Muscle of leg (tissue), 11 donors: ENCODE data around the gene RAD23B. TPM values are rescaled to one million over a fixed set of nuclear protein-coding genes. Genes with fewer than 3 reads are reported as not detected.
"Not testable (repeated sequence)": the region's sequence is repeated elsewhere in the genome, so short reads cannot be mapped to it uniquely, and the experiment has no call there.

Experiments used
- DNase-seq: peaks from one replicate; pipeline ENCODE4 v3.0.0; 2013
- H3K27ac ChIP-seq: one replicate; pipeline ENCODE4 v1.5.1; 2013; ENCODE audit warnings: mild to moderate bottlenecking, low read length, control low read depth
- H3K27me3 ChIP-seq: one replicate; pipeline ENCODE4 v1.6.1; 2013; ENCODE audit warnings: low read length; ENCODE audit not compliant: control insufficient read depth, insufficient read depth
- H3K36me3 ChIP-seq: one replicate; pipeline ENCODE4 v1.6.1; 2013; ENCODE audit warnings: low read length; ENCODE audit not compliant: control insufficient read depth, insufficient read depth
- H3K4me1 ChIP-seq: one replicate; pipeline ENCODE4 v1.6.1; 2013; ENCODE audit warnings: low read length; ENCODE audit not compliant: control insufficient read depth, insufficient read depth
- H3K4me3 ChIP-seq: one replicate; pipeline ENCODE4 v1.5.1; 2013; ENCODE audit warnings: low read length, control low read depth
- H3K9me3 ChIP-seq: replicated peaks from 2 replicates; pipeline ENCODE4 v1.6.1; 2013; ENCODE audit warnings: low read depth, low read length; ENCODE audit not compliant: control insufficient read depth
- WGBS: methylation state at CpG from one replicate; pipeline ENCODE4 v1.1.5; 2013; ENCODE audit warnings: missing lambda C conversion rate; ENCODE audit not compliant: insufficient coverage; 5-methylcytosine and 5-hydroxymethylcytosine counted together
- polyA plus RNA-seq, 8 donors: library from polyadenylated mRNA; unstranded; fragments of 120-200 nt; gene quantifications; one replicate each; pipeline versions ENCODE4 v1.2.1 to v1.2.3, GENCODE V29; 2013; ENCODE audit warnings: inconsistent platforms in 1 of 8, low replicate concordance in 1 of 8; ENCODE audit not compliant: insufficient read length in 8 of 8, insufficient read depth in 1 of 8
- total RNA-seq: library from RNA; stranded (reverse); fragments of 120-200 nt; gene quantifications from one replicate; pipeline ENCODE4 v1.2.4, GENCODE V29; 2013

The RAD23B gene
- total and polyA plus RNA-seq, 9 donors, result 62.5 to 136 (median 130) TPM

GRCh38 chr9:107288701-107289100 lies 5.6 kb downstream of the RAD23B start:
- 86% methylated on average over 1 of the region's 1 CpG for WGBS
- no peaks in the 10 kb centered on the region for H3K9me3 ChIP-seq
- DNase-seq, result no peak
- H3K27ac ChIP-seq, result no peak overlapping the region
- H3K36me3 ChIP-seq, result no peaks in the 10 kb centered on the region
- peaks cover 2% of the 10 kb centered on the region for H3K4me1 ChIP-seq
- H3K4me3 ChIP-seq, result no peak overlapping the region
- H3K27me3 ChIP-seq, result no peaks in the 10 kb centered on the region

DNA sequence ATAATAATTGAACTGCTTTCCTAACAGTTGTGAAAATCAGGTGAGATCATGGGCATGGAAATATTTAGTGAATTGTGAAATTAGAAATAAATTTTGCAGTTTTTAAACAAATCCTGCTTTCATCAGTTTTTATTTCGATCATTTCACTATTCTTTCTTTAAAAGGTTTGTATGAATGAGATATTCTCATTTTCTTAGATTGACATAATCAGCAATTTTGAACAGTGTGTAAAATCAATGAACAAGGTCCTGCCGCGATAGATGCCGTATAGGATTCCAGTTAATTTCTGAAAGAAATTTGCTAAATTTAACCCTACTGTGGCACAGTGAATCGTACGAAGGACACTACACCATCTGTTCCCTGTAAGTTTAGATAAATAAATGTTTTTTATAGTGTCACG lies 7.5 kb downstream of the RAD23B start:
- no peaks in the 10 kb centered on the region for H3K9me3 ChIP-seq
- DNase-seq, result no peak
- H3K27ac ChIP-seq, result no peak overlapping the region
- peaks cover 2% of the 10 kb centered on the region for H3K4me1 ChIP-seq
- H3K36me3 ChIP-seq, result no peaks in the 10 kb centered on the region
- 24% methylated on average over 3 of the region's 7 CpGs for WGBS
- H3K27me3 ChIP-seq, result no peaks in the 10 kb centered on the region
- H3K4me3 ChIP-seq, result no peak overlapping the region

DNA sequence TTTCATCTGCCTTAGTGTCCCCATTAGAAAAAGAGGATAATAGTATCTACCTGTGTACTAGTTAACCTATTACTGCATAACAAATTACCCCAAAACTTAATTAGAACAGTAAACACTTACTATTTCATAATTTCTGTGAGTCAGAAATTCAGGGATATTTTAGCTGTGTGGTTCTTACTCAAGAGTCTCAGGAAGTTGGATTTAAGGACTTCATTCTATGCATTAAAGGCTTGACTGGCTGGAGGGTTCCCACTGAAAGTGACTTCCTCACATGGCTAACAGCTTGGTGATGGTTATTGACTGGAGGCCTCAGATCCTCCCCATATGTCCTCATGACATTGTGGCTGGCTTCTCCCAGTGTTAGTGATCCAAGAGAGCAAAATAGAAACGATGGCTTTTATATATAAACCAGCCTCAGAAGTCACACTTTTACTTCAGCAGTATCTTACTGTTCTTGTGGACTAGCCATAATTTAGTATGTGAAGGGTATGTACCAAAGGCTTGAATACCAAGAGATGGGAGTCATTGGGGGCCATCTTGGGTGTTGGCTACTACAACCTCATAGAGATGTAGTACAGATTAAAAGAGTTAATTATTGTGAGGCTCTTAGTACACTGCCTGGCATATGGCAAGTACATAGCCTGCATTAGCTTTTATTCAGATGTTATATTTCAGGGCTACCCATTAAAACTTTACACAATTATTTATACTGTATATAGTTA lies 9.9 kb downstream of the RAD23B start:
- no peak for DNase-seq
- no peak overlapping the region for H3K27ac ChIP-seq
- H3K36me3 ChIP-seq, result no peaks in the 10 kb centered on the region
- H3K4me3 ChIP-seq, result no peak overlapping the region
- no peaks in the 10 kb centered on the region for H3K9me3 ChIP-seq
- no peaks in the 10 kb centered on the region for H3K27me3 ChIP-seq
- WGBS, result no CpG with 5 or more reads among the region's 1 CpG
- no peaks in the 10 kb centered on the region for H3K4me1 ChIP-seq

DNA sequence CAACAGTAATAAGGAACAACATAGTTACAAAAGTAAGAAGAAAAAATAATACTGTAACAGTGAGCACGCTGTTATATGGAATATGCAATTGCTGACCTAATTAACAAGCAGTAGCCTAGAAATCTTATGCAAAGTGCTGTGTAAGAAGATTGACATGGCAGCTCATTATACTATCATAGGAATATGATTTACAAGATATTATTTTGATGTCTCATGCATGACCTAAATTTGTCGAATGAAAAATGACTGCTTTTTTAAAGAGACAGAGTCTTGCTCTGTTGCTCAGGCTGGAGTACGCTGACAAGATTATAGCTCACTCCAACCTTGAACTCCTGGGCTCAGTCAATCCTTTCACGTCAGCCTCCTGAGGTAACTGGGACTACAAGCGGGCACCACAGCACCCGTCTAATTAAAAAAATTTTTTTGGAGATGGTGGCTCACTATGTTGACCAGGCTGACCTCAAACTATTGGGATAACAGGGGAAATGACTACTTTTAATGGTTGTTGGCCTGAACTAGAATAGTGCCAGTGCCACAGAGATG lies 10.5 kb downstream of the RAD23B start:
- Histone ChIP-seq H3K27ac (no peak overlapping the region), H3K36me3 (no peaks in the 10 kb centered on the region), H3K4me3 (no peak overlapping the region), H3K9me3 (no peaks in the 10 kb centered on the region), H3K4me1 (no peaks in the 10 kb centered on the region), H3K27me3 (no peaks in the 10 kb centered on the region)
- WGBS, result 94% methylated on average over 3 of the region's 6 CpGs
- DNase-seq, result no peak

GRCh38 chr9:107294756-107295155 lies 11.7 kb downstream of the RAD23B start:
- Histone ChIP-seq H3K4me1 (no peaks in the 10 kb centered on the region), H3K27ac (no peak overlapping the region), H3K27me3 (no peaks in the 10 kb centered on the region), H3K9me3 (no peaks in the 10 kb centered on the region), H3K4me3 (no peak overlapping the region), H3K36me3 (no peaks in the 10 kb centered on the region)
- no peak for DNase-seq
- WGBS, result 65% methylated on average over 4 of the region's 4 CpGs

GRCh38 chr9:107295995-107296394 lies 12.9 kb downstream of the RAD23B start:
- Histone ChIP-seq H3K4me1 (no peaks in the 10 kb centered on the region), H3K9me3 (no peaks in the 10 kb centered on the region), H3K4me3 (no peak overlapping the region), H3K27ac (no peak overlapping the region), H3K27me3 (no peaks in the 10 kb centered on the region), H3K36me3 (no peaks in the 10 kb centered on the region)
- DNase-seq, result no peak
- no CpG with 5 or more reads among the region's 1 CpG for WGBS

DNA sequence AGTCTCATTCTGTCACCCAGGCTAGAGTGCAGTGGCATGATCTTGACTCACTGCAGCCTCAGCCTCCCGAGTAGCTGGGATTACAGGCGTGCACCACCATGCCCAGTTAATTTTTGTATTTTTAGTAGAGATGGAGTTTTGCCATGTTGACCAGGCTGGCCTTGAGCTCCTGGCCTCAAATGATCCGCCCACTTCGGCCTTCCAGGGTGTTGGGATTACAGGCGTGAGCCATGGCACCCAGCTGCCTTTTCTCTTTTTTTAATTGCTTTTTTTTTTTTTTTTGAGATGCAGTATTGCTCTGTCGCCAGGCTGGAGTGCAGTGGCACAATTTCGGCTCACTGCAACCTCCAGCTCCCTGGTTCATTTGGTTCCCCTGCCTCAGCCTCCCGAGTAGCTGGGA lies 13.5 kb downstream of the RAD23B start:
- not testable (repeated sequence) for H3K27ac ChIP-seq, H3K4me1 ChIP-seq, H3K36me3 ChIP-seq, H3K9me3 ChIP-seq, DNase-seq, H3K4me3 ChIP-seq, H3K27me3 ChIP-seq
- 92% methylated on average over 5 of the region's 8 CpGs for WGBS

GRCh38 chr9:107299437-107299836 lies 16.4 kb downstream of the RAD23B start:
- Histone ChIP-seq H3K9me3 (no peaks in the 10 kb centered on the region), H3K27ac (no peak overlapping the region), H3K36me3 (peaks cover 5% of the 10 kb centered on the region), H3K4me3 (no peak overlapping the region), H3K27me3 (no peaks in the 10 kb centered on the region), H3K4me1 (no peaks in the 10 kb centered on the region)
- no CpG with 5 or more reads among the region's 1 CpG for WGBS
- no peak for DNase-seq

GRCh38 chr9:107306308-107306707 lies 23.2 kb downstream of the RAD23B start:
- Histone ChIP-seq H3K36me3 (peaks cover 29% of the 10 kb centered on the region), H3K9me3 (no peaks in the 10 kb centered on the region), H3K4me1 (peaks cover 2% of the 10 kb centered on the region), H3K4me3 (no peak overlapping the region), H3K27me3 (no peaks in the 10 kb centered on the region), H3K27ac (no peak overlapping the region)
- WGBS, result 67% methylated on average over 1 of the region's 2 CpGs
- DNase-seq, result no peak

- Histone ChIP-seq H3K4me3 (no peak overlapping the region), H3K27me3 (no peaks in the 10 kb centered on the region), H3K9me3 (no peaks in the 10 kb centered on the region), H3K27ac (no peak overlapping the region), H3K4me1 (peaks cover 4% of the 10 kb centered on the region), H3K36me3 (peaks cover 26% of the 10 kb centered on the region)
- no peak for DNase-seq
- WGBS, result 67% methylated on average over 1 of the region's 1 CpG
Measured at GRCh38 chr9:107307331-107307730, 24.3 kb downstream of the RAD23B start.
